Stimulated activated CD4-positive, alpha-beta T cell treated with anti-CD3 and anti-CD28 coated beads, Interleukin-4, amount 100 ng/mL, for 48 hours (primary cell): ENCODE results near the gene TBL1XR1.

ENCODE experiments used
- DNase-seq, 2 donors: peaks; one replicate each; pipeline ENCODE4 v3.0.0-alpha.2; 2020; ENCODE audit warnings: low read depth in 2 of 2

TBL1XR1 gene

DNA sequence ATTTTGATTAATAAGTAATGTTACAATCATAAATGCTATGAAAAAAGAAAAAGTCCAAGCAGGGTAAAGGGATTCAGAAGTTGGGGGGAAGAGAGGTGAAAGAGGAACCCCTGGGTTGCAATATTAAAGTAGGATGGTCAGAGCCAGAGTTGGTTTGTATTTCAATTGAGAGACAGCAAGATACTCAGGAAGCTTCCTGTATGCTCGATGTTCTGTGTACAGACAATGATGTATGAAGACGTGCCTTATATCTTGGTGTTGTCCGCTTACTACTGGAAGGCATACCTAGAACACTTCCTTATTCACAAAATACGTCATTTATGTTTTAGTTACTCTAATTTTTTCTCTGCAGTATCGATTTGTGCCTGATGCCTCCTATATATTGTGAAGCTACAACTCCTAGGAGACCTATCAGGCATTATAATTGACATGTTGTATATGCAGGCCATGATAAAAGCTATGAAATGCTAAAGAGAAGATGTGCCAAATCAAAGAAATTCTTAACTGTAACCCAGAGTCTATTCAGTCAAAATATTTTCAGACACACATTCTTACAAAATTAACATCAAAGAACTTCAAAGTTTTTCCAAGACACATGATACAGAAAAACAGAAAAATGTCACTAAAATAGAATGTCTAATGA, 87.5 kb downstream of the TBL1XR1 start:
- no peak for DNase-seq

DNA sequence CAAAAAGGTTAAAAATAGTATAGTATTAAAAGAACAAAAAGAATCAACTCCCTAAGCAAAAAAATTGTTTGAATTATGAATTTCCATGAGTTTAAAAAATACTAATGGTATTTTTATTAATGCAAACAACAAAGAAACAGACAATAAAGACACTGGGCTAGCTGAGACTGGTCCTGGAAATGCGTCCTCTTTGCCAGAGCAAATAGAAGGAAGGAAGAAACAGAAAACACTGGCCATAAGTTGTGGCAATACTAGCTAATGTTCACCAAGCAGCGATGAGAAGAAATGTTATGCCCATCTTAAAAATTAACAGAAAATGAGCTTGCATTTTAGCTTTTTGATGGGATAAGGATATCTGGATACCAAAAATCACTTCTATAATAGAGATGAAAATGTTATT, 88.6 kb downstream of the TBL1XR1 start:
- DNase-seq: no peak

DNA sequence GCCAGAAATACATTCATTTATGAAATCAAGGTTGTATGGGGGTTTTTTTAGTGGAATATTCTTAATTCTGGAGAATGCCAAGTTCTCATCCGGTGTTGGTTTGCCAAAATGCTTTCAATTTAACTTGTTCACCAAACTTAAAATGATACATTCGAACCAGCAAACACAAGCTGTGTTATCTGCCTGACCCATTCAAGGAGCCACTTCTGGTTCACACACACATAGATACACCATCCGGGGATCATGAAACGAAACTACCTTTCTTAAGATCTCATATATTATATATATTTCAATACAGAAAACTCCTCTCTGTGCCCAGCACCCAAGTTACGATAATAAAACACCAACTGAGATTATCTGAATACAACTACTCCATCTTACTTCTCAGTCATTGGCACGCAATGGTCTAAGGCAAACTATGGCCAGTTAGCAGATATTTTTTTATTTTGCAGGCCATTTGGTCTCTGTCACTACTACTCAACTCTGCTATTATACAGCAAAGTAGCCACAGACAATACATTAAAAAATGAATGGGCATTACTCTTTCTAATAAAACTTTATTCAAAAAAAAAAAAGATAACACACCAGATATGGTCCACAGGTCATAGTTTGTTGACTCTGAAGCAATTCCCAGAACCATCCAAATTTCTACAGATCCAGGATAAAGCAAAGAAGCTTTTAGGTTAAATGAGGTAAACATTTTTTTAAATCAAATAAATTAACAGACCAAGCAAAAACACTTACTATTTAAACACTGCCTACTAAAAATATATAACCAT, 89.6 kb downstream of the TBL1XR1 start:
- DNase-seq: no peak

DNA sequence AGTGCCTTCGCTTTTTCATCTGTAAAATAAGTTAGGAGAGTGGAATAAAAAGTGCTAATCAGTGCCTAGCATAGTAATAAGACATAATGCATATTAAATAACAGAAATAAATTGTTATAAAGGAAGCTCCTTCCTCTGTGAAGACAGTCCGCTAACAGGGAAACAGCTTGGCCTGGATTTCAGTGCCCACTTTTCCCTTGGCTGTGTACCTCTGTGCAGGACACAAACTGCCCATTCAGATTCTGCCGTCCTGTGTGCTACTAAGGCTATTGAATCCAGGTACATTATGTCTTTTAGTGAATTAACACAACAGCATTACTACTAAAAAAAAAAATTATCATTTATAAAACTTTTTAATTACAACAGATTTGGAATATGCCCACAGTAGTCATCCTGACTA, 90.7 kb downstream of the TBL1XR1 start:
- DNase-seq: no peak

GRCh38 chr3:177106184-177106583, 91.1 kb downstream of the TBL1XR1 start:
- DNase-seq: no peak

- DNase-seq: no peak
These were observed 91.7 kb downstream of the TBL1XR1 start for GRCh38 chr3:177105623-177106022.

DNA sequence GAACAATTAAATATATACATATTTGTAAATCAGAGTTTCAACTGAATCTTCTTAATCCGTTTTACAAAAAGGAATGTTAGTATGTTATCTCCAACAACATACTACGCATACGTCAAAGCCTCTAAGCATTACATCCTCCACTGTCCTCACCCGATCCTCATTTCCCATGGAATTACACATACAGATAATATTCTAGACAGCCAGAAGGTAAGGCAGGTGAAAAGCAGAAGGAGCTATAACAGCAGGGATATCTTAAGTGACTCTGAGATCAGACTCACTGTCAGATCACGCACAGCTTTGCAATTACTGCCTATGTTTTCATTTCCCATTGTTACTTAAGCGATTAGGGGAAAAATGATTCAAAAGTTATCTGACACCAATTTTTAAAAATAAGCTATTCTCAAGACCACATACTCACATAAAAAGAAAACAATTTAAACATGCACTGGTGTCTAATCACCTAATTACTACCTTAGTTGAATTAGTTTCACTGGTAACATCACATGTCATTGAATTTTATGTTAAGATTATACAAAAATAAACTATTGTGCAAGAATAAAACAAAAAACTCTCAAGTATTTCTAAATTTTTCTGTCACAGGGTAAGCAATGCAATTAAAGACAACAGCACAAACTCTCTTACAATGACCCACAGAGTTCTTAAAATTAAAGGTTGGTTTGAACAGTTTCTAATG, 92.8 kb downstream of the TBL1XR1 start:
- no peak for DNase-seq

DNA sequence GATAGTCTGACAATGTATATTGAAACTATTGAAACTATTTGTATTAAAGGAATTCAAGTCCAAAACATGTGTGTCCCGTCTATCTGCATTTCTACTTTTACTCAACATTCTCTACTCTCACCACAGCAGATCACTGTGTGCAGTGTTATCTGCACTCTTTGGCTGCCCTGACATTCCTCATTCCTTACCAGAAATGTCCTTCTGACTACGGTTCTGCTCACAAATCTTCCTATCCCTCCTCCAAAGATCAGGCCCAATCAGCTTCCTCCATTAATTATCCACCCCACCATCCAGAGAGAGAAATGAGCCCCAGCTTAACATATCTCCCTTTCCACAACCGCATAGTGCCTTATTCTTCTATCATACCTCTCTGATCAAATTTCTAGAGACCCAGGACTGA, 94.7 kb downstream of the TBL1XR1 start:
- no peak for DNase-seq

DNA sequence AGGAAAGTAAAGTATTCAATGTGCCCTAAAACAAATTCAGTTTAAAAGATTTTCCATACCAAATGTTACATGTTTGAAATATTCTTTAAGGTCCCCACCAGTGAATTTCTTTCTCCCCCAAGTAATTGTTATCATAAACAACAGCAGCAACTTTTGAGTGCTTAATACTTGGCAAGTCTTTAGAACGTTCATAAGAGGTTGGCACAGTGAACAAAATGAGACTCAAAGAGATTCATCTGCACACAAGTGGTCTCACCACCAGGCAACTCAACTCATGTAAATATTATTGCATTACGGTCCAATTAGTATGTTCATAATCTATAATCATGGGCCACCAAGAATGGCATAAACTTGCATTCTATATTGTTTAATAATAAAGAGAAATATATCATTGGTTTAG, 98.7 kb downstream of the TBL1XR1 start:
- DNase-seq: no peak

GRCh38 chr3:177096615-177097014, 100.7 kb downstream of the TBL1XR1 start:
- no peak for DNase-seq

DNA sequence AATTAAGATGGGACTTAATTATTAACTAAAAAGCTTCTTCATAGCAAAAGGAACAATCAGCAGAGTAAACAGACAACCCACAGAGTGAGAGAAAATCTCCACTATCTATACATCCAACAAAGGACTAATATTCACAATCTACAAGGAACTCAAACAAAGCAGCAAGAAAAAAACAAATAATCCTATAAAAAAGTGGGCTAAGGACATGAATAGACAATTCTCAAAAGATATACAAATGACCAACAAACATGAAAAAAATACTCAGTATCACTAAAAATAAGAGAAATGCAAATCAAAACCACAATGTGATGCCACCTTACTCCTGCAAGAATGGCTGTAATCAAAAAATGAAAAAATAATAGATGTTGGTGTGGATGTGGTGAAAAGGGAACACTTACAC, 103.3 kb downstream of the TBL1XR1 start:
- DNase-seq: no peak

GRCh38 chr3:177089901-177090300, 107.4 kb downstream of the TBL1XR1 start:
- DNase-seq: no peak

DNA sequence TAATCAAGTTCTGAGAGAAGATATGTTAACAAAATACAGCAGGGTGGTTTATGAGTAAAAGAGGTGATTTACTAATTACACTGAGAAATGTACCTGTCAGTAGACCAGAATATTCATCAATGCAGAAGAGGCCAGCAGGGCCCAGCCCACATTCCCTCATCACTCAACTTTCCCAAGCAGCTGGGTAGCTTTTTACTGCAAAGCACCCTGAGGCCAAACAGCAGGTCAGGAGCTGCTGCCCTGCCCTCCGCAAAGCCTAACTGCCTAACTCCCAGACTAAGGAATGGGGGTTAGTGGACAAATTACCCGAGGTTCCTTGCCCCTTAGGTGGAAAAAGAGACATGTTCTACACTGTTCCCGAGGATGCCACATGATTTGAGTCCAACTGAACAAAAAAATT, 108.2 kb downstream of the TBL1XR1 start:
- no peak for DNase-seq

- DNase-seq: no peak
These were observed 111.5 kb downstream of the TBL1XR1 start for GRCh38 chr3:177085794-177086193.

DNA sequence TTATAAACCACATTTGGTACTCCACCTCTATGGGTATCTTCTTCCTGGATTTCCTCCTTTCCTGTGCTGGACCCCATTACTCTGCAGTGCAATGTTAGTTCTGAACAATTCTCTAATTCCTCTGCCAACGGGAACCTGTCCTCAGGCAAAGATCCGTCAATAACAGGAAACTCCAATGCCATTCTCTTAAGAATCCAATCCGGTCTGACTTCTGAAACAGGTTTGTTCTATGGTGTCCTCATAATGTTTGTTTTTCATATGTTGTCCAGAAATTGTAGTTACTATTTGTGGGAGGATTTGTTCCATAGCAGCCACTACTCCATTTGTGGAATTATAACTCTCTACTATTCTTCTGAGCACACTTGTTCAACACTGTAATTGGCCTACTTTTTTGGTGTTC, 112.7 kb downstream of the TBL1XR1 start:
- no peak for DNase-seq

DNA sequence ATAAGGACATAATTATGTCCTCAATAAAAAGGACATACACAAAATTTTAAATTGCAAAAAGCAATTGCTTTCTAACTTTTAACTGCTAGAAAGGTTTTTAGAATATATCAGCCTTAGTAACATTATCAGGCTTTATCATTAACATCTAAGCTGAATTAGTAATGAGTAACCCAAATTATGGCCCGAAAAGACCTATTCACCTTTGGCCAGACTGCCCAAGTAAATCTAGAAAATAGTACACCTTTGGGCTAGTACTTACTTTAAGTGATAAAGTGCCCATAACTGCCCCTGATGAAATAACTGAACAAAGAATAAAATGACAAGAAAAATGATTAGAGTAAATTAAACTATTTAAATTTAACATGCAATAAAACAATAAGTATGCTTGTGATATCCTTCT, 117.2 kb downstream of the TBL1XR1 start:
- DNase-seq: no peak

DNA sequence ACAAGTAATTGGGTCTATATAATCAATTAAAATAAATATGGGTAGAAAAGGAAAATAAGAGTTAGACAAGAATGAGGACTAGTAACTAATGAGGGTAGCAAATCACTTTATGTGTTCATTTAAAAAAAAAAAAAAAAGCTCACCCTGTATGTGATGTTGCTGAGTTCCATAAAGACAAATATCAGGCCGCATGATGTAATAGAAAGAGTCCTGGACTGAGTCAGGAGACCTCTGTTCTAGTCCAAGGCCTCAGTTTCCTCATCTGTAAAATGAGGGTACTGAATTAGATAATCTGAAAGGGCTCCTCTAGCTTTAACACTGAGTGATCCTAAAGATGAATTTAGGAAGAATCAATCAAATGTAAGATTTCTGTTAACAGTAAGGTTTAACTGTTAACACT, 117.6 kb downstream of the TBL1XR1 start:
- DNase-seq: no peak

- DNase-seq: no peak
These were observed 125.7 kb downstream of the TBL1XR1 start for GRCh38 chr3:177071496-177072156.

DNA sequence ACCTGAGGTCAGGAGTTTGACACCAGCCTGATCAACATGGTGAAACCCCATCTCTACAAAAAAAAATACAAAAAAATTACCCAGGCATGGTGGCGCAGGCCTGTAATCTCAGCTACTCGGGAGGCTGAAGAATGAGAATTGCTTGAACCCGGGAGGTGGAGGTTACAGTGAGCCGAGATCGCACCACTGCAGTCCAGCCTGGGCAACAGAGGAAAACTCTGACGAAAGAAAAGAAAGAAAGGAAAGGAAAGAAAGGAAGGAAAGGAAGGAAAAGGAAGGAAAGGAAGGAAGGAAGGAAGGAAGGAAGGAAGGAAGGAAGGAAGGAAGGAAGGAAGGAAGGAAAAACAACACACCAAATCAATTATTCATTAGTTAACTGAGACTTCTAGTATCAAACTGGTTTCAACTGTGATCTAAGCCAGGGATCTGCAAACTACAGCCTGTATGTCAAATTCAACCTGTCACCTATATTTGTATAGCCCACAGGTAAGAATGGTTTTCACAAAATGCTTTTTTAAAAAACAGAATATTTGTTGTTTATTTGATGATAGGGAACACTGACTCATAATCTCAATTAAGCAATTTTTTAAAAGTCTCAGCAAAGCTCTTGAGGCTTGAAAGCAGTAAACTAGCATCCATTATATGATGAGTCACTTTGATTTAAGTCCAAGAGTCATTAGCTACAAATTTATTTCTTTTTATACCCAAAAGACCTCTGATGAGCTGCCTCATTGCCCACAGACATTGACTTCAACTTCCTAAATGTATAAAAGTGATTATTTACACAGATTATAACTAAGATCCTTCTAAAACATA, 127.6 kb downstream of the TBL1XR1 start:
- no peak for DNase-seq

GRCh38 chr3:177068967-177069366, 128.3 kb downstream of the TBL1XR1 start:
- DNase-seq: no peak

DNA sequence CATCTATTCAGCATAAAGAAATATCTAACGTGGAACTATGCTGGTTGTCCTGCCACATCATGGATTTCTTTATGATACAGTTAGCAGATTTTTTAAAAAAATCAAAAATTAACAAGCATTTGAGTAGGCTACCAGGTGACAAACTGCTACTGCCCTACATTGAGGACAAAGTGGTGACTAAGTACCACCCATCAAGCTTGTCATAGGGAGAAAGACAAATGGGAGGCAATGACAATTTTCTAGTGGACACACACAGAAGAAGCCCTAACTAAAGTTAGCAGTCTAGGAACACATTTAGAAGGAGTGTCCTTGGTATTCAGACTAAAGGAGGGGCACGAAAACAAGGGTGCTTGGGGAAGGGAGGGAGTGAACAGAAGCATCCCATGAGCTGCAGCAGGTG, 131.2 kb downstream of the TBL1XR1 start:
- DNase-seq: no peak
